Caco-2 (cell line): Measurements from ENCODE around the gene ZBTB44. TPM values are rescaled to one million over a fixed set of nuclear protein-coding genes. Genes with fewer than 3 reads are reported as not detected.

Experiments used
- BruUV-seq: library from RNA; stranded (reverse); fragments of 400-500 nt; replicated peaks from 2 replicates; lab custom pipeline; 2021; lab: Mats Ljungman, UMichigan
- CTCF ChIA-PET: fragments of 300-600 bp; sonication (Branson Sonifier 250); formaldehyde crosslinking; loops from one replicate; lab custom pipeline; 2022; ENCODE audit warnings: antibody characterized with exemption; lab: Charles Lee
- POLR2A ChIA-PET: fragments of 300-600 bp; sonication (Branson Sonifier 250); formaldehyde crosslinking; loops from one replicate; lab custom pipeline; 2022; ENCODE audit warnings: antibody characterized with exemption; lab: Charles Lee
- DNase-seq, 2 experiments: peaks; one replicate each; pipeline versions ENCODE4 v3.0.0 to v3.0.0-alpha.2; 2020 to 2022
- H3K27me3 ChIP-seq: replicated peaks from 2 replicates; pipeline ENCODE4 v1.6.0; 2011; ENCODE audit warnings: low read length; ENCODE audit not compliant: control insufficient read depth, insufficient read depth
- H3K36me3 ChIP-seq: 2 replicates; pipeline ENCODE4 v1.5.1; 2011; ENCODE audit warnings: low read length; ENCODE audit not compliant: control insufficient read depth, insufficient read depth
- H3K4me1 ChIP-seq: fragments of 250-450 bp; sonication (Bioruptor Pico); 2 replicates; pipeline ENCODE4 v1.5.1; 2020; ENCODE audit warnings: mild to moderate bottlenecking
- H3K4me3 ChIP-seq: 2 replicates; pipeline ENCODE4 v1.5.1; 2011; ENCODE audit warnings: low read depth, mild to moderate bottlenecking, control low read depth, low read length
- H3K9me3 ChIP-seq: fragments of 250-450 bp; sonication (Bioruptor Pico); 2 replicates; pipeline ENCODE4 v1.5.1; 2020; ENCODE audit warnings: mild to moderate bottlenecking, moderate library complexity
- H3K27ac Mint-ChIP-seq: one replicate; pipeline ENCODE4 v1.8.0; 2022; ENCODE audit warnings: mixed read lengths; ENCODE audit not compliant: unreplicated experiment
- H3K27me3 Mint-ChIP-seq: one replicate; pipeline ENCODE4 v1.8.0; 2022; ENCODE audit warnings: mixed read lengths; ENCODE audit not compliant: insufficient read depth, unreplicated experiment
- H3K36me3 Mint-ChIP-seq: one replicate; pipeline ENCODE4 v1.8.0; 2022; ENCODE audit warnings: mild to moderate bottlenecking, mixed read lengths; ENCODE audit not compliant: insufficient read depth, unreplicated experiment
- H3K4me1 Mint-ChIP-seq: one replicate; pipeline ENCODE4 v1.8.0; 2022; ENCODE audit warnings: low read depth, mixed read lengths; ENCODE audit not compliant: unreplicated experiment
- H3K4me3 Mint-ChIP-seq: one replicate; pipeline ENCODE4 v1.8.0; 2022; ENCODE audit warnings: mild to moderate bottlenecking, moderate library complexity, mixed read lengths; ENCODE audit not compliant: unreplicated experiment
- H3K9me3 Mint-ChIP-seq: one replicate; pipeline ENCODE4 v1.8.0; 2022; ENCODE audit warnings: mixed read lengths; ENCODE audit not compliant: unreplicated experiment
- CTCF ChIP-seq, 2 experiments: fragments of 200-600 bp in 1 of 2; IDR thresholded peaks; 1 replicate in 1 of 2; 2 replicates in 1 of 2; pipeline versions ENCODE4 v1.5.1 to v1.8.0; 2011 to 2022; ENCODE audit warnings: antibody characterized with exemption in 1 of 2, control low read depth in 1 of 2, inconsistent platforms in 1 of 2, low read depth in 1 of 2, low read length in 1 of 2, mild to moderate bottlenecking in 1 of 2, moderate library complexity in 1 of 2; ENCODE audit not compliant: insufficient read depth in 1 of 2, severe bottlenecking in 1 of 2, unreplicated experiment in 1 of 2
- intact Hi-C: fragments of 100-400 bp; cut with micrococcal nuclease; formaldehyde crosslinking; loops from one replicate; pipeline ENCODE4 v1.10.0; 2022; ENCODE audit not compliant: unreplicated experiment
- total RNA-seq: library from RNA; stranded (reverse); gene quantifications from 2 replicates; pipeline ENCODE4 v1.2.3, GENCODE V29; 2022

ZBTB44 gene
- total RNA-seq, 1 experiment from 2014 or later: 53.6 TPM

- Mint-ChIP-seq H3K36me3 (no peaks in the 10 kb centered on the region), H3K9me3 (peaks cover 12% of the 10 kb centered on the region), H3K4me3 (no peak overlapping the region), H3K27ac (no peak overlapping the region), H3K27me3 (no peaks in the 10 kb centered on the region), H3K4me1 (no peaks in the 10 kb centered on the region)
- Histone ChIP-seq H3K36me3 (no peaks in the 10 kb centered on the region), H3K27me3 (no peaks in the 10 kb centered on the region), H3K9me3 (0 out of 2 replicates have a peak, but pooled peaks cover 4% of the 10 kb centered on the region), H3K4me3 (no peak overlapping the region), H3K4me1 (no peaks in the 10 kb centered on the region)
- ChIA-PET POLR2A (no interaction called here), CTCF (no interaction called here)
- TF ChIP-seq CTCF (IDR thresholded peaks at IDR 0.05; ENCODE audit: insufficient read depth in 1 of 2, low read depth in 1 of 2, low read length in 1 of 2, severe bottlenecking in 1 of 2, unreplicated experiment in 1 of 2): no peak
- no peak for DNase-seq
- intact Hi-C loops: no loop called here
- no TSS peak for BruUV-seq
Measured at GRCh38 chr11:130330101-130330684, 15.5 kb upstream of the ZBTB44 start.

- Histone ChIP-seq H3K27me3 (no peaks in the 10 kb centered on the region), H3K4me3 (no peak overlapping the region), H3K9me3 (0 out of 2 replicates have a peak, but pooled peaks cover 4% of the 10 kb centered on the region), H3K36me3 (no peaks in the 10 kb centered on the region), H3K4me1 (no peaks in the 10 kb centered on the region)
- H3K4me1 Mint-ChIP-seq: no peaks in the 10 kb centered on the region
- H3K36me3 Mint-ChIP-seq: no peaks in the 10 kb centered on the region
- BruUV-seq: no TSS peak
- TF ChIP-seq CTCF (IDR thresholded peaks at IDR 0.05; ENCODE audit: insufficient read depth in 1 of 2, low read depth in 1 of 2, low read length in 1 of 2, severe bottlenecking in 1 of 2, unreplicated experiment in 1 of 2): no peak
- intact Hi-C loops: no loop called here
- H3K27me3 Mint-ChIP-seq: no peaks in the 10 kb centered on the region
- H3K4me3 Mint-ChIP-seq: no peak overlapping the region
- ChIA-PET CTCF (no interaction called here), POLR2A (no interaction called here)
- no peak overlapping the region for H3K27ac Mint-ChIP-seq
- no peak for DNase-seq
- H3K9me3 Mint-ChIP-seq: peaks cover 14% of the 10 kb centered on the region
Measured at GRCh38 chr11:130328420-130328819, 13.7 kb upstream of the ZBTB44 start.

GRCh38 chr11:130327716-130328115 is 13.0 kb upstream of the ZBTB44 start:
- Mint-ChIP-seq H3K36me3 (no peaks in the 10 kb centered on the region), H3K27me3 (no peaks in the 10 kb centered on the region), H3K4me3 (no peak overlapping the region), H3K27ac (no peak overlapping the region), H3K9me3 (peaks cover 21% of the 10 kb centered on the region), H3K4me1 (no peaks in the 10 kb centered on the region)
- intact Hi-C loops: no loop called here
- POLR2A ChIA-PET: no interaction called here
- no peaks in the 10 kb centered on the region for H3K27me3 ChIP-seq
- no TSS peak for BruUV-seq
- no peaks in the 10 kb centered on the region for H3K4me1 ChIP-seq
- no peaks in the 10 kb centered on the region for H3K36me3 ChIP-seq
- TF ChIP-seq CTCF (IDR thresholded peaks at IDR 0.05; ENCODE audit: insufficient read depth in 1 of 2, low read depth in 1 of 2, low read length in 1 of 2, severe bottlenecking in 1 of 2, unreplicated experiment in 1 of 2): no peak
- no peak for DNase-seq
- H3K9me3 ChIP-seq: peaks cover 9% of the 10 kb centered on the region
- CTCF ChIA-PET: no interaction called here
- H3K4me3 ChIP-seq: no peak overlapping the region
